ENCODE measurements around the gene PDE8A. TPM values are rescaled to one million over a fixed set of nuclear protein-coding genes. Genes with fewer than 3 reads are reported as not detected.
"Not testable (repeated sequence)": the region's sequence is repeated elsewhere in the genome, so short reads cannot be mapped to it uniquely, and the experiment has no call there.

Gene PDE8A
- total RNA-seq, 2 experiments from 2014 or later, result 28.3 to 32.3 TPM

- no peaks in the 10 kb centered on the region for H3K4me1 ChIP-seq (ENCODE audit: insufficient read depth, low read length, poor library complexity, severe bottlenecking)
- intact Hi-C loops (cut with micrococcal nuclease; ENCODE audit: unreplicated experiment), result loop anchor here (10.0 kb wide), 2 partner anchors 324 to 584 kb away; no protein-coding TSS in a partner anchor
- no peaks in the 10 kb centered on the region for H4K20me1 ChIP-seq (ENCODE audit: insufficient read depth, low read length)
- no peak overlapping the region for H3K4me3 ChIP-seq (ENCODE audit: low read depth, low read length, poor library complexity, severe bottlenecking)
- peak overlapping the region; percentile 48; the same call in 1 of the 2 replicates for H3K4me2 ChIP-seq (ENCODE audit: low read length)
- H3K27ac ChIP-seq (ENCODE audit: low read depth, low read length, poor library complexity, severe bottlenecking), result no peak overlapping the region
- DNase-seq (ENCODE audit: low spot score), result peak; percentile 47
- BruUV-seq (replicated peaks), result no TSS peak
- H3K79me2 ChIP-seq (ENCODE audit: insufficient read depth, low read depth, low read length), result no peaks in the 10 kb centered on the region
- 0 out of 2 replicates have a peak overlapping the region, but pooled peaks have one; percentile 10 for H2AFZ ChIP-seq (ENCODE audit: low read length)
- H3K9me3 ChIP-seq (ENCODE audit: low read length), result peaks cover 12% of the 10 kb centered on the region; the same call in 1 of the 2 replicates
- TF ChIP-seq CTCF (conservative IDR thresholded peaks at IDR 0.05; ENCODE audit: low read length) (peak; percentile 79), EZH2phosphoT487 (IDR thresholded peaks at IDR 0.05; ENCODE audit: borderline replicate concordance, low read depth, low read length) (no peak)
- no peaks in the 10 kb centered on the region for H3K36me3 ChIP-seq (ENCODE audit: insufficient read depth, low read length)
- H3K9me2 ChIP-seq (ENCODE audit: insufficient read depth, low read length), result no peaks in the 10 kb centered on the region
- CTCF ChIA-PET (ENCODE audit: unreplicated experiment), result no interaction called here
- POLR2A ChIA-PET, result interaction anchor here (0.6 to 0.8 kb wide), 2 partner anchors 212 to 412 kb away, joined by 3 read pairs; no protein-coding TSS in a partner anchor
These were observed 187.1 kb downstream of the PDE8A start for GRCh38 chr15:85168642-85169173.

- H3K4me1 ChIP-seq (ENCODE audit: insufficient read depth, low read length, poor library complexity, severe bottlenecking), result no peaks in the 10 kb centered on the region
- H3K36me3 ChIP-seq (ENCODE audit: insufficient read depth, low read length), result no peaks in the 10 kb centered on the region
- no peaks in the 10 kb centered on the region for H3K9me2 ChIP-seq (ENCODE audit: insufficient read depth, low read length)
- no TSS peak for BruUV-seq (replicated peaks)
- no peaks in the 10 kb centered on the region for H3K79me2 ChIP-seq (ENCODE audit: insufficient read depth, low read depth, low read length)
- H3K4me3 ChIP-seq (ENCODE audit: low read depth, low read length, poor library complexity, severe bottlenecking), result no peak overlapping the region
- H4K20me1 ChIP-seq (ENCODE audit: insufficient read depth, low read length), result no peaks in the 10 kb centered on the region
- ChIA-PET POLR2A (interaction anchor here (0.7 to 0.8 kb wide), 2 partner anchors 188 to 574 kb away, joined by 3 read pairs; no protein-coding TSS in a partner anchor), CTCF (ENCODE audit: unreplicated experiment) (no interaction called here)
- intact Hi-C loops (cut with micrococcal nuclease; ENCODE audit: unreplicated experiment), result no loop called here
- H3K27ac ChIP-seq (ENCODE audit: low read depth, low read length, poor library complexity, severe bottlenecking), result no peak overlapping the region
- peaks cover 12% of the 10 kb centered on the region; the same call in 1 of the 2 replicates for H3K9me3 ChIP-seq (ENCODE audit: low read length)
- TF ChIP-seq EZH2phosphoT487 (IDR thresholded peaks at IDR 0.05; ENCODE audit: borderline replicate concordance, low read depth, low read length) (no peak), CTCF (conservative IDR thresholded peaks at IDR 0.05; ENCODE audit: low read length) (no peak)
- no peak for DNase-seq (ENCODE audit: low spot score)
- no peak overlapping the region for H3K4me2 ChIP-seq (ENCODE audit: low read length)
- no peak overlapping the region for H2AFZ ChIP-seq (ENCODE audit: low read length)
These were observed 190.1 kb downstream of the PDE8A start for GRCh38 chr15:85171736-85172135.

GRCh38 chr15:85172846-85173490 is 191.3 kb downstream of the PDE8A start:
- no peak overlapping the region for H3K27ac ChIP-seq (ENCODE audit: low read depth, low read length, poor library complexity, severe bottlenecking)
- DNase-seq (ENCODE audit: low spot score), result no peak
- H3K36me3 ChIP-seq (ENCODE audit: insufficient read depth, low read length), result no peaks in the 10 kb centered on the region
- no peaks in the 10 kb centered on the region for H3K9me2 ChIP-seq (ENCODE audit: insufficient read depth, low read length)
- H3K79me2 ChIP-seq (ENCODE audit: insufficient read depth, low read depth, low read length), result no peaks in the 10 kb centered on the region
- peaks cover 12% of the 10 kb centered on the region; the same call in 1 of the 2 replicates for H3K9me3 ChIP-seq (ENCODE audit: low read length)
- ChIA-PET POLR2A (no interaction called here), CTCF (ENCODE audit: unreplicated experiment) (no interaction called here)
- intact Hi-C loops (cut with micrococcal nuclease; ENCODE audit: unreplicated experiment), result no loop called here
- no peak overlapping the region for H3K4me2 ChIP-seq (ENCODE audit: low read length)
- no peaks in the 10 kb centered on the region for H3K4me1 ChIP-seq (ENCODE audit: insufficient read depth, low read length, poor library complexity, severe bottlenecking)
- BruUV-seq (replicated peaks), result no TSS peak
- TF ChIP-seq CTCF (conservative IDR thresholded peaks at IDR 0.05; ENCODE audit: low read length) (no peak), EZH2phosphoT487 (IDR thresholded peaks at IDR 0.05; ENCODE audit: borderline replicate concordance, low read depth, low read length) (no peak)
- no peak overlapping the region for H3K4me3 ChIP-seq (ENCODE audit: low read depth, low read length, poor library complexity, severe bottlenecking)
- no peaks in the 10 kb centered on the region for H4K20me1 ChIP-seq (ENCODE audit: insufficient read depth, low read length)
- no peak overlapping the region for H2AFZ ChIP-seq (ENCODE audit: low read length)

GRCh38 chr15:85173630-85174029 is 192.0 kb downstream of the PDE8A start:
- BruUV-seq (replicated peaks); H3K79me2 ChIP-seq (ENCODE audit: insufficient read depth, low read depth, low read length); H2AFZ ChIP-seq (ENCODE audit: low read length); H3K4me3 ChIP-seq (ENCODE audit: low read depth, low read length, poor library complexity, severe bottlenecking); H3K9me2 ChIP-seq (ENCODE audit: insufficient read depth, low read length); H4K20me1 ChIP-seq (ENCODE audit: insufficient read depth, low read length); DNase-seq (ENCODE audit: low spot score); H3K4me2 ChIP-seq (ENCODE audit: low read length); intact Hi-C loops (cut with micrococcal nuclease; ENCODE audit: unreplicated experiment); POLR2A ChIA-PET; H3K36me3 ChIP-seq (ENCODE audit: insufficient read depth, low read length); H3K4me1 ChIP-seq (ENCODE audit: insufficient read depth, low read length, poor library complexity, severe bottlenecking); H3K27ac ChIP-seq (ENCODE audit: low read depth, low read length, poor library complexity, severe bottlenecking); CTCF ChIA-PET (ENCODE audit: unreplicated experiment): not testable (repeated sequence)
- H3K9me3 ChIP-seq (ENCODE audit: low read length), result peaks cover 12% of the 10 kb centered on the region; the same call in 1 of the 2 replicates
